IPS-NIHi7 (cell line): ENCODE results near the gene LYPD4.
A peak's percentile ranks its signal among the peaks of the same experiment; 100 is the strongest.

ENCODE experiments used
- DNase-seq: peaks from one replicate; pipeline ENCODE4 v3.0.0; 2012; ENCODE audit warnings: mixed read lengths; ENCODE audit errors: extremely low spot score

The LYPD4 gene

GRCh38 chr19:41851456-41851855 lies 7.0 kb upstream of the LYPD4 start:
- no peak for DNase-seq

- no peak for DNase-seq
Observed at GRCh38 chr19:41850381-41850780, 5.9 kb upstream of the LYPD4 start.

GRCh38 chr19:41849067-41849466 lies 4.6 kb upstream of the LYPD4 start:
- no peak for DNase-seq

GRCh38 chr19:41848666-41849065 lies 4.2 kb upstream of the LYPD4 start:
- DNase-seq, result no peak

GRCh38 chr19:41847351-41848105 lies 3.0 kb upstream of the LYPD4 start:
- no peak for DNase-seq

GRCh38 chr19:41845051-41845590 lies 638 bp upstream of the LYPD4 start:
- no peak for DNase-seq

- no peak for DNase-seq
Observed at GRCh38 chr19:41845001-41845050, 343 bp upstream of the LYPD4 start, which contains the start of gene DMRTC2. Gene DMRTC2, plus strand, starts transcription at chr19:41845042. Its CDS starts 2,387 bp downstream, at chr19:41847429.

GRCh38 chr19:41843371-41843770 lies 1.1 kb downstream of the LYPD4 start:
- DNase-seq, result no peak

GRCh38 chr19:41839211-41839610 lies 5.3 kb downstream of the LYPD4 start:
- DNase-seq, result no peak

GRCh38 chr19:41837981-41838708 lies 6.3 kb downstream of the LYPD4 start:
- DNase-seq, result no peak

GRCh38 chr19:41821003-41821735 lies 23.3 kb downstream of the LYPD4 start:
- peak; percentile 88 for DNase-seq

GRCh38 chr19:41816761-41817160 lies 27.7 kb downstream of the LYPD4 start:
- DNase-seq, result no peak

- no peak for DNase-seq
Observed at GRCh38 chr19:41815301-41815700, 29.2 kb downstream of the LYPD4 start.

GRCh38 chr19:41813911-41814310 lies 30.6 kb downstream of the LYPD4 start:
- DNase-seq, result no peak

- DNase-seq, result no peak
Observed at GRCh38 chr19:41811981-41812380, 32.5 kb downstream of the LYPD4 start.

GRCh38 chr19:41811036-41811435 lies 33.4 kb downstream of the LYPD4 start:
- DNase-seq, result no peak

GRCh38 chr19:41810301-41810700 lies 34.2 kb downstream of the LYPD4 start:
- DNase-seq, result no peak

GRCh38 chr19:41808663-41809566 lies 35.6 kb downstream of the LYPD4 start:
- DNase-seq, result no peak

GRCh38 chr19:41807176-41807575 lies 37.3 kb downstream of the LYPD4 start:
- no peak for DNase-seq

GRCh38 chr19:41804336-41804735 lies 40.1 kb downstream of the LYPD4 start:
- DNase-seq, result no peak

- no peak for DNase-seq
Observed at GRCh38 chr19:41802770-41803169, 41.7 kb downstream of the LYPD4 start.

- no peak for DNase-seq
Observed at GRCh38 chr19:41801792-41802211, 42.7 kb downstream of the LYPD4 start.
